Neural cell (in vitro differentiated cells): ENCODE results near the gene TMEM30B. TPM values are rescaled to one million over a fixed set of nuclear protein-coding genes. Genes with fewer than 3 reads are reported as not detected.

Source experiments
- H2AFZ ChIP-seq: fragments of 200-600, 300-800 bp; sonication (generic), shearing (Covaris generic); 2 replicates; pipeline ENCODE4 v1.6.0; 2014; ENCODE audit warnings: low read depth, mild to moderate bottlenecking, antibody characterized with exemption, low read length, moderate library complexity
- H3F3A ChIP-seq: fragments of 200-600 bp; shearing (Covaris generic); 2 replicates; pipeline ENCODE4 v1.6.1; 2016; ENCODE audit warnings: mild to moderate bottlenecking, moderate library complexity, mixed read lengths, antibody characterized with exemption, low read length; ENCODE audit not compliant: insufficient read depth, poor library complexity, severe bottlenecking
- H3K27ac ChIP-seq: fragments of 200-600, 300-800 bp; sonication (generic), shearing (Covaris generic); 2 replicates; pipeline ENCODE4 v1.5.1; 2014; ENCODE audit warnings: mild to moderate bottlenecking, low read length, moderate library complexity
- H3K27me3 ChIP-seq: fragments of 300-800, 200-600 bp; sonication (generic), shearing (Covaris generic); 2 replicates; pipeline ENCODE4 v1.6.0; 2014; ENCODE audit warnings: mild to moderate bottlenecking, low read depth, low read length, moderate library complexity; ENCODE audit not compliant: insufficient read depth
- H3K36me3 ChIP-seq: fragments of 300-800, 200-600 bp; sonication (generic), shearing (Covaris generic); 2 replicates; pipeline ENCODE4 v1.5.1; 2014; ENCODE audit warnings: mild to moderate bottlenecking, antibody characterized with exemption, low read length, moderate library complexity; ENCODE audit not compliant: insufficient read depth
- H3K4me2 ChIP-seq: fragments of 300-800, 200-600 bp; sonication (generic), shearing (Covaris generic); 2 replicates; pipeline ENCODE4 v1.6.0; 2014; ENCODE audit warnings: mild to moderate bottlenecking, low read length
- H3K4me3 ChIP-seq: fragments of 300-800, 200-600 bp; sonication (generic), shearing (Covaris generic); 2 replicates; pipeline ENCODE4 v1.5.1; 2014; ENCODE audit warnings: mild to moderate bottlenecking, low read length, moderate library complexity
- H3K79me2 ChIP-seq: fragments of 200-600 bp; shearing (Covaris generic); replicated peaks from 2 replicates; pipeline ENCODE4 v1.6.0; 2014; ENCODE audit warnings: mild to moderate bottlenecking, low read length, moderate library complexity; ENCODE audit not compliant: insufficient read depth
- H3K9ac ChIP-seq: fragments of 300-800, 200-600 bp; sonication (generic), shearing (Covaris generic); 2 replicates; pipeline ENCODE4 v1.6.1; 2016; ENCODE audit warnings: mild to moderate bottlenecking, low read length, mixed read lengths
- H3K9me2 ChIP-seq: fragments of 200-600 bp; shearing (Covaris generic); 2 replicates; pipeline ENCODE4 v1.6.1; 2016; ENCODE audit warnings: mild to moderate bottlenecking, low read length, mixed read lengths; ENCODE audit not compliant: insufficient read depth
- H3K9me3 ChIP-seq: fragments of 200-600, 300-800 bp; sonication (generic), shearing (Covaris generic); 2 replicates; pipeline ENCODE4 v1.6.1; 2016; ENCODE audit warnings: mild to moderate bottlenecking, mixed run types, low read length, moderate library complexity, mixed read lengths
- H4K20me1 ChIP-seq: fragments of 200-600 bp; shearing (Covaris generic); 2 replicates; pipeline ENCODE4 v1.6.1; 2016; ENCODE audit warnings: mild to moderate bottlenecking, mixed run types; ENCODE audit not compliant: insufficient read depth
- EP300 ChIP-seq: fragments of 450-650 bp; conservative IDR thresholded peaks from 2 replicates; pipeline ENCODE4 v1.6.1; 2014; ENCODE audit warnings: antibody characterized with exemption, mild to moderate bottlenecking, moderate library complexity; ENCODE audit not compliant: poor library complexity, severe bottlenecking
- EZH2 ChIP-seq: fragments of 200-600, 300-800 bp; shearing (Covaris generic), sonication (generic); IDR thresholded peaks from 2 replicates; pipeline ENCODE4 v1.6.1; 2014; ENCODE audit warnings: antibody characterized with exemption, low read length, borderline replicate concordance, mild to moderate bottlenecking; ENCODE audit not compliant: insufficient read depth, poor library complexity, severe bottlenecking
- MXI1 ChIP-seq: fragments of 450-650 bp; conservative IDR thresholded peaks from 2 replicates; pipeline ENCODE4 v1.6.1; 2014; ENCODE audit warnings: antibody characterized with exemption, mild to moderate bottlenecking; ENCODE audit not compliant: poor library complexity, severe bottlenecking
- POLR2AphosphoS5 ChIP-seq: IDR thresholded peaks from 2 replicates; pipeline ENCODE4 v1.6.1; 2012
- RAD21 ChIP-seq: fragments of 450-650 bp; conservative IDR thresholded peaks from 2 replicates; pipeline ENCODE4 v1.6.1; 2014; ENCODE audit warnings: antibody characterized with exemption, mild to moderate bottlenecking, moderate library complexity
- SMC3 ChIP-seq: fragments of 450-650 bp; conservative IDR thresholded peaks from 2 replicates; pipeline ENCODE4 v1.6.1; 2014; ENCODE audit warnings: antibody characterized with exemption, mild to moderate bottlenecking, moderate library complexity; ENCODE audit not compliant: poor library complexity
- TAF1 ChIP-seq: IDR thresholded peaks from 2 replicates; pipeline ENCODE4 v1.6.1; 2012; ENCODE audit warnings: low read depth
- polyA plus RNA-seq: library from polyadenylated mRNA; depleted of rRNA; stranded (reverse); fragments of >200 nt; gene quantifications from 2 replicates; pipeline ENCODE4 v1.2.3, GENCODE V29; 2014
- TF ChIP-seq, protein P1 (sequence below): fragments of 450-650 bp; IDR thresholded peaks from 2 replicates; pipeline ENCODE4 v1.5.1; 2014; ENCODE audit warnings: antibody characterized with exemption, mild to moderate bottlenecking, moderate library complexity; ENCODE audit not compliant: poor library complexity, severe bottlenecking
- TF ChIP-seq, protein P2 (sequence below): IDR thresholded peaks from 2 replicates; pipeline ENCODE4 v1.6.1; 2012; ENCODE audit warnings: borderline replicate concordance

Gene TMEM30B
- polyA plus RNA-seq, 1 donor from 2014 or later = 0.28 TPM

- Histone ChIP-seq H3K9me3 (no peaks in the 10 kb centered on the region), H3K9me2 (no peaks in the 10 kb centered on the region), H3K79me2 (no peaks in the 10 kb centered on the region), H3K9ac (peak overlapping the region; percentile 38), H3K27me3 (peaks cover 4% of the 10 kb centered on the region), H2AFZ (no peak overlapping the region), H3F3A (peaks cover 13% of the 10 kb centered on the region), H3K4me2 (no peak overlapping the region), H4K20me1 (no peaks in the 10 kb centered on the region), H3K27ac (peak overlapping the region; percentile 90), H3K36me3 (no peaks in the 10 kb centered on the region), H3K4me3 (no peak overlapping the region)
- TF ChIP-seq POLR2AphosphoS5 = no peak
- TF ChIP-seq TAF1 = no peak
- TF ChIP-seq RAD21 = no peak
- TF ChIP-seq, protein P1, sequence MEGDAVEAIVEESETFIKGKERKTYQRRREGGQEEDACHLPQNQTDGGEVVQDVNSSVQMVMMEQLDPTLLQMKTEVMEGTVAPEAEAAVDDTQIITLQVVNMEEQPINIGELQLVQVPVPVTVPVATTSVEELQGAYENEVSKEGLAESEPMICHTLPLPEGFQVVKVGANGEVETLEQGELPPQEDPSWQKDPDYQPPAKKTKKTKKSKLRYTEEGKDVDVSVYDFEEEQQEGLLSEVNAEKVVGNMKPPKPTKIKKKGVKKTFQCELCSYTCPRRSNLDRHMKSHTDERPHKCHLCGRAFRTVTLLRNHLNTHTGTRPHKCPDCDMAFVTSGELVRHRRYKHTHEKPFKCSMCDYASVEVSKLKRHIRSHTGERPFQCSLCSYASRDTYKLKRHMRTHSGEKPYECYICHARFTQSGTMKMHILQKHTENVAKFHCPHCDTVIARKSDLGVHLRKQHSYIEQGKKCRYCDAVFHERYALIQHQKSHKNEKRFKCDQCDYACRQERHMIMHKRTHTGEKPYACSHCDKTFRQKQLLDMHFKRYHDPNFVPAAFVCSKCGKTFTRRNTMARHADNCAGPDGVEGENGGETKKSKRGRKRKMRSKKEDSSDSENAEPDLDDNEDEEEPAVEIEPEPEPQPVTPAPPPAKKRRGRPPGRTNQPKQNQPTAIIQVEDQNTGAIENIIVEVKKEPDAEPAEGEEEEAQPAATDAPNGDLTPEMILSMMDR = no peak
- TF ChIP-seq EZH2 = no peak
- no peak for TF ChIP-seq EP300
- TF ChIP-seq, protein P2, sequence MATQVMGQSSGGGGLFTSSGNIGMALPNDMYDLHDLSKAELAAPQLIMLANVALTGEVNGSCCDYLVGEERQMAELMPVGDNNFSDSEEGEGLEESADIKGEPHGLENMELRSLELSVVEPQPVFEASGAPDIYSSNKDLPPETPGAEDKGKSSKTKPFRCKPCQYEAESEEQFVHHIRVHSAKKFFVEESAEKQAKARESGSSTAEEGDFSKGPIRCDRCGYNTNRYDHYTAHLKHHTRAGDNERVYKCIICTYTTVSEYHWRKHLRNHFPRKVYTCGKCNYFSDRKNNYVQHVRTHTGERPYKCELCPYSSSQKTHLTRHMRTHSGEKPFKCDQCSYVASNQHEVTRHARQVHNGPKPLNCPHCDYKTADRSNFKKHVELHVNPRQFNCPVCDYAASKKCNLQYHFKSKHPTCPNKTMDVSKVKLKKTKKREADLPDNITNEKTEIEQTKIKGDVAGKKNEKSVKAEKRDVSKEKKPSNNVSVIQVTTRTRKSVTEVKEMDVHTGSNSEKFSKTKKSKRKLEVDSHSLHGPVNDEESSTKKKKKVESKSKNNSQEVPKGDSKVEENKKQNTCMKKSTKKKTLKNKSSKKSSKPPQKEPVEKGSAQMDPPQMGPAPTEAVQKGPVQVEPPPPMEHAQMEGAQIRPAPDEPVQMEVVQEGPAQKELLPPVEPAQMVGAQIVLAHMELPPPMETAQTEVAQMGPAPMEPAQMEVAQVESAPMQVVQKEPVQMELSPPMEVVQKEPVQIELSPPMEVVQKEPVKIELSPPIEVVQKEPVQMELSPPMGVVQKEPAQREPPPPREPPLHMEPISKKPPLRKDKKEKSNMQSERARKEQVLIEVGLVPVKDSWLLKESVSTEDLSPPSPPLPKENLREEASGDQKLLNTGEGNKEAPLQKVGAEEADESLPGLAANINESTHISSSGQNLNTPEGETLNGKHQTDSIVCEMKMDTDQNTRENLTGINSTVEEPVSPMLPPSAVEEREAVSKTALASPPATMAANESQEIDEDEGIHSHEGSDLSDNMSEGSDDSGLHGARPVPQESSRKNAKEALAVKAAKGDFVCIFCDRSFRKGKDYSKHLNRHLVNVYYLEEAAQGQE = no peak
- no peak for TF ChIP-seq SMC3
- no peak for TF ChIP-seq MXI1
These were observed 24.2 kb downstream of the TMEM30B start for GRCh38 chr14:61256826-61257468.

DNA sequence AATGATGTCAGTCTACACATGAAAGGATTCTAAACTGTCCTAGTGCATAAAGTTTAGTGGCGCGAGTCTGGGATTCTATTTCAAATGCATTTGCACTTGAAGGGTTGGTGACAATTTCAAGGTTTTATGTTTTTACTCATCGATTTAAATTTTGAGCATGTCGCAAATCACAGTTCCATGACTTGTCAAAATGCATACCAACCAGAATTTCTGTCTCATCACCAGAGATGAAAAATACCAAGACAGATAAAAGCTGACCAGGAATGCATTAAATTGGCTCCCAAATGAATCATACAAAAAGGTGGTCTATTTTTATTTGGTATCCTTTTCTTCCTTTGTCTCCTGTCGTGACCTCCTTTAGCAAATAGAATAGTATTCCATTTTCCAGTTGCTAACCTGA, 25.2 kb downstream of the TMEM30B start:
- Histone ChIP-seq H3K9me2 (no peaks in the 10 kb centered on the region), H3K27me3 (peaks cover 4% of the 10 kb centered on the region), H3K4me2 (no peak overlapping the region), H3K4me3 (no peak overlapping the region), H3F3A (peaks cover 13% of the 10 kb centered on the region), H3K9me3 (no peaks in the 10 kb centered on the region), H3K36me3 (no peaks in the 10 kb centered on the region), H4K20me1 (no peaks in the 10 kb centered on the region), H3K9ac (no peak overlapping the region), H2AFZ (no peak overlapping the region), H3K79me2 (no peaks in the 10 kb centered on the region), H3K27ac (no peak overlapping the region)
- TF ChIP-seq MXI1 = no peak
- TF ChIP-seq EP300 = no peak
- TF ChIP-seq SMC3 = no peak
- TF ChIP-seq, protein P1 = no peak
- no peak for TF ChIP-seq POLR2AphosphoS5
- no peak for TF ChIP-seq TAF1
- no peak for TF ChIP-seq EZH2
- TF ChIP-seq RAD21 = no peak
- TF ChIP-seq, protein P2 = no peak
